HG02623 (cell line): ENCODE data around the gene PLEKHH1.

Experiments
- ATAC-seq: cut with Tn5 transposase; IDR thresholded peaks from one replicate; pipeline ENCODE4 v1.9.1; 2021; ENCODE audit warnings: moderate library complexity; ENCODE audit not compliant: unreplicated experiment

The PLEKHH1 gene

DNA sequence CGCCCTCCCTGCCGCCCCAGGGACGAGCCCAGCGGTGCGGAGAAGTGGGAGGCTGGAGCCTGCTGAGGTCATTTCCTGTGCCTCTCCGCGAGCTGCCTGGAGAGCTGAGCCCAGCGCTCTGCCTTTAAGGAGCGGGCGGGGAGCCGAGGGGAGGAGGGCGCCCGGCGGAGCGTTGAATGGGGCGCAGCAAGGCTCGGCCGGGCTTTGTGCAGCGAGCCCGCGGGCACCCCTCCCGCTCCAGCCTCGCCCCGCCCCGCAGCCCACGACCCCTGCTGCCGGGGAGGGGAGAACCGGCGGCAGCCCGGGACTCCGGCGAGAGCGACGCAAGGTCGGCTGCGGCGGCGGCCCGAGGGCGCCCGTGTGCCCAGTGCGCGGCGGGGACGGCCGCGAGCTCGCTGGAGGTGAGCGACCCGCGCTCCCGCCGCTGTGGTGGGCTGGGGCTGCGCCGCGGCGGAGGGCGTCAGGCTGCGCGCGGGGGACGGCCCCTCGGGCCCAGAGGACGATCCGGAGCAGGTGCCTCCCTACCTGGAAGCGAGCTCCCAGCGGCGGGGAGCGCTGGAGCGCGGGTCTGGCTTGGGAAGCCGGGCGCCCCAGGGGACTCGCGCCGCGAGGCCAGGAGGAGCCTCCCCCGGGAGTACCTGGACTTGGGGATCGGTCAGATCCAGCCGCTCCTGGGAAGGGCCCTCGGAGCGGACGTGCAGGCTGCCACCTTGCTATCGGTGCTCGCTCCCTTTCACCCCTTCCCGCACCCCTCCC, at the start of gene PLEKHH1:
PLEKHH1 (plus strand) TSS at position 293 of the 756 bp plus-strand sequence. CDS start 8,578 bp downstream, outside the sequence.
- no peak for ATAC-seq

DNA sequence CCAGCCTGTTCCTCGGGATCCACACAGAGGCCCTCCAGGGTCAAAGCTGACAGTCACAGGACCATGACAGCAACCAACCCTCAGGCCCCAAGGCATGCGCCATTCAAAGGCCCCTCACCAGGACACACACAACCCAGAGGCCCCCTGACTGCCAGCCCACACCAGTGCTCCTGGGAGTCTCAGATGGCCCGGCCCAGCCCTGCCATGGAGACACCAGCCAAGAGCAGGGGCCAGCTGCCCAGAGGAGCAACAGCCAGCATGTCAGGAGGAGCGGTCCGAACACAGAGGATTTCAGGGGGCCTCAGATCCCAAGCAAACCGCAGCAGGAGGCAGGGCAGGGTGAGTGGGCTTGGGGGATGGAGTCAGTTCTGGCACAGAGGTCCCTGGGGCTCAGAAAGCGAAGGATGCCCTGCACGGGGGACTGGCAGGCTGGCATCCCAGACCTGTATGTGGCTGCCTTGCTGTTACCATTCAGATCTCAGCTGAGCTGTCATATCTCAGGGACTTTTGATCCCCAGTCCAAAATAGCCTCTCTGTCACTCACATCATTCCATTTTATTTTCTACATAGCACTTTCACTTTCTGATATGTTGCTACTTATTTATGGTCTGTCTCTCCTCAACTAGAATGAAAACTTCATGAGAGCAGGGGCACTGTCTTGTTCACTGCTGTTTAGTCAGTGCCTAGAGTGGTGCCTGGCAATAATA, 49.4 kb upstream of the PLEKHH1 start:
- ATAC-seq, result no peak

DNA sequence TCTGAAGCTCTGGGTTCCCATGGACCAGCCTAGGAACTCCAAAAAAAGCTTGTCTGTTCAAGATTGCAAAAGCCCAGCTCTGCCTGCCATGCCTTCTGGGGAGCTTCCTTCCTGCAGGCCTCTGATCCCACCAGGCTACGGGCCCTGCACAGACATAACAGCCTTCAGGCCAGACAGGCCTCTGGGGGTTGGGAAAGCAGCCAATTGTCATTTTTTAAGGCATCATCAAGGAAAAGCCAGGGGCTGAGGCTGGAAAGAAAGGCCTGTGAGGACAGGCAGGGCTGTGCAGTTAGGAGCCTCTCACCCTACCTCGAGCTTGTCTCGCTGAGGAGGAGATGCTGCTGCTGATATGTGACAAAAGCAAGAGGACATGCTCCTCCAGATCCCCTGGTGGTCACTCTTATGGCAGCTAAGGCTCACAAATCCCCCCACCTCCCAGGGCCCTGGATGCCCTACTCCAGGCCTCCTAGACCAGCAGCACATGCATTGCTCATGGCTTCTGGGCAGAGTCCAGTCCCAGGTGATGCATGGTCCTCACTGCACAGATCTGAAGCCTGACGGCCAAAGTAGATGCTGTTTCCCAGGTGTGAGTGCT, 47.5 kb upstream of the PLEKHH1 start:
- no peak for ATAC-seq

DNA sequence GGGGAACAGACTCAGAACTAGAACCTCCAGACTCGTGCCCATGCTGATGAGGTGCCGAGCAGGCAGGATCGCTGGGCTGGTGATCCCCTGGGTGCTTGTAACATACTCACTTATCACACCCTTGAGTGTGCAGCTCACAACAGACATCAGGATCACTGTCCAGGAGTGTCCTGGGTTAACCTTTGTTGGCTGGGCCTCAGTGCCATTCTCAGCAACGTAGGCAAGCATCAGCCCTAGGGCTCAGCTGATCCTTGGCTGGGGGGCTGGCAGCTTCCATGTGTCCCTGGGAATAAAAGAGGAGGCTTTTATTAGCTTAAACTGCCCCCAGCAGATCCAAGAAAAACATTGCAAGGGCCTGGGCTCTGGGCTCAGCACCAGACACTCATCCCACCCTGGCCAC, 46.2 kb upstream of the PLEKHH1 start:
- ATAC-seq, result no peak

DNA sequence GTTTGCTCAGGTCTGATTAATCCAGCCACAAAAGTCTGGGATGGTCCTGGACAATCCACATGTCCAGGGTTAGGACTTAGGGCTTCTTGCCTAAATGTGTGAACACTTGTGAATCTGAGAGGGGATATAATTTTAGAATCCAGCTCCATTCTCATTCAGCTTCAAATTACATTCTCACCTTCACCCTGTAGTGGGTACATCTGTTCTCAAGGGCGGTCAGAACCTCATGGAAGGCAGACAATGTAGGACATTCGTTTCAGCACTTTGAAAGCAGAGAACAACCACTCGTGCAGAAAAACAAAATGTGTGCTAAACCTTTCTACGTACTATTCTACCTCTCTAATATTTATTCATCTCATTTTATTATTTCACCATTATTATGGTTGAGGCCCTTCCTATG, 45.8 kb upstream of the PLEKHH1 start:
- ATAC-seq, result no peak

DNA sequence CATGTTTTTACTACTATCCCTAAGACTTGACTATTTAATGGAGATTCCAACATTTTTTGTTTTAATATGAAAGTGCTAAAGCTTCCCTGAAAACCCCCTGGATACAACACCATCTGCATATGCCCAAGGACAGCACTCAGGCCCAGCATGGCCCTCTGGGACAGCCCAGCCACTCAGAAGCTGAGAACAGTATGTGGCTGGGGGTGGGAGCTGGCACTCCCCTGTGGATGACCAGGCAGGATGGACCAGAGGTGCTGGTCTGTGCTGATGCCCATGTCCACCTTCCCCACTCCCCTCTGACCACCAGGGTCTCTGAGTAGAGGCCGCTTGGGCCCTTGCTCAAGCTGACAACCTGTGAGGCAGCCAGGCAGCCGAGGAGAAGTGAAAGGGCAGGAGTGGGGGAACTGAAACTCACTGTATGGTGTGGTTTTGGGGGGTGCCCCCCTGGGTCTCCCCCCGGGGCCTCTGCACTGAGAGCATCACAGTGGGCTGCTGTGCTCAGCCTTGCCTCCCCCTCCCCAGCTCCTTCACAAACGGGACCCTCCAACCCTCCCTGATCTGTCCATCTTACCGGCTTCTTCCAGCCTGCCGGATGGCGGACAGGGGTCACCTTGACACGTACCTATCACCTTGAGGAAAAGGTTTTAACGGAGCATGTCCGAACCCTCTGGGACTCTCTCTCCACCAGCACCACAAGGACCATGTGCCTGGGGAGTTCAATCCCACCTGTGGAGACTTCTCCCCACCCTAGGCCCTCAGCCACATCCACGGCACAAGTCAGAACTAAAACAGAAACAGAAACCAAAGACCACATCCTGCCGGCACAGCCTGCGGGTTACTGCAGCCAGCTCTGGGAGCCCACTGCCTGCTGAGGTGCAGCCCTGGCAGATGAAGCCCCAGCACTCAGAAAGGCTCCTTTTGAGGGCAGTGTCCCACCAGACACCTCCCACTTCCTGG, 44.9 kb upstream of the PLEKHH1 start, which contains the start of gene TMEM229B:
TMEM229B (minus strand) TSS at position 785 of the 957 bp plus-strand sequence. CDS start 14,798 bp downstream, outside the sequence.
- ATAC-seq, result peak; percentile 90

DNA sequence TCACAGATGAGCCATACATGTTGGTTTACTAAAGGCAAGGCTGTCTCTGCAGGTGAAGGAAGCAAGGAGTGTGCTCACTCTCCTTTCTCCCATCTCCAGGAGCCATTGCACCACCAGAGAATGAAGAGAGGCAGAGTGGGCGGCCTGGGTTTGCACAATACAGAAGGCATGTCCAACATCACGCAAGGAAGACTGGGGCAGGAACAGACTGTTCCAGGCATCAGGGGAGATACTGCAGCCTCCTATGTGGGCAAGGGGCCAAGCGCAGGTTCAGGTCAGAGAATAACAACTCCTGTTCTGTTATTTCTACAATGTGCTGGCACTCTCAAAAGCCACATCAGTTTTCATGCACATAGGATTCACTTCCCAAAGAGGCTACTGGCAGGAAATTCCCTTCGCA, 42.9 kb upstream of the PLEKHH1 start:
- no peak for ATAC-seq

DNA sequence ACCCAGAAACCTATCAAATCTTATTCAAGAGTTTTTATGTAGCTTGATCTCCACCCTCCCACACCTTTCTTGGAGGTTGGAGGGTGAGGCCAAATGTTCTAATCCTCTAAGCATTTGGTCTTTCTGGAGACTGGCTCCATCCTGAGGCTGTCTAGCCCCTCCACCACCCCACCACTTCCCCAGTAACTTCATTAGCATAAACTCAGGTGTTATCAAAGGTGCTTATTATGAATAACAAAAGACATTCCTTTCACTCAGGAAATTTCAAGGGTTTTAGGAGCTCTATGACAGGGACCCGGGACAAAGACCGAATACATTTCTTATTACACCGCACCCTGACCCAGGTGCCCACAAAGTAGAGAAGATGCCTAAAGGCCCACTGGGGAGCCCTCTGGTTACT, 41.8 kb upstream of the PLEKHH1 start:
- ATAC-seq, result no peak

DNA sequence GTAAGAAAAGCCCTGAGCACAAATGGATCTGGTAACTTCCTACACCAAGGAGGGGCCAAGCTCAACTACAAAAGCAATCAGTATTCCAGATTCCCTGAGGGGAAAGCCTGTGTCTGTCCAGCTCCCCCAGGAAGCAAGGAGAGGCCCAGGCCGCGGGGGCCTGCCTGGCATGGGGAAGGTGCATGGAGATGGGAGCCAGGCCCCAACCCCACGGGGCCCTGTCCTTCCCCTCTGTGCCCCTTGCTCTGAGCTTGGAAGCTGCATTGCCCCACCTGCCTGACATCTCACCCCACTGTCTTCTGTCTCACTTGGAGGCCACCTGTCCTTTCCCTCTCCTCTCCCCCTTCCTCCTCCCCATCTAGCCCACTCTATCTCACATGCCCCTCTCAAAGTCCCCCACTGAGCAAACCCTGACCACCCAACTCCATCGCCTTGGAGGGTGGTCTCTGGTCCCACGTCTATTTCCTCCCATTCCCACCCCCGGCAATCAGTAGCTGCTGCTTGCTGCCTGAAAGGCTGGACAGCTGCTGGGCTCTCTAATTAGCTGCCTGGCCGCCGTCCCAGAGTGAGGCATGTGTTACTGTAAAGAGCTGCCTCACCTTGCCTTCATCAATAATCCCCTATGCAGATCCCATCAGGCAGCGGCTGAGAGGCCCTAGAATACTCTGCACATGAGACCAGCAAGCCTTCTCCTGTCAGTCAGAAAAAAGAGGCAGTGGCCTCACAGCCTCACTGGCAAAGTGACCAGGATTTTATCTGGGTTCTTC, 41.2 kb upstream of the PLEKHH1 start:
- ATAC-seq, result no peak

DNA sequence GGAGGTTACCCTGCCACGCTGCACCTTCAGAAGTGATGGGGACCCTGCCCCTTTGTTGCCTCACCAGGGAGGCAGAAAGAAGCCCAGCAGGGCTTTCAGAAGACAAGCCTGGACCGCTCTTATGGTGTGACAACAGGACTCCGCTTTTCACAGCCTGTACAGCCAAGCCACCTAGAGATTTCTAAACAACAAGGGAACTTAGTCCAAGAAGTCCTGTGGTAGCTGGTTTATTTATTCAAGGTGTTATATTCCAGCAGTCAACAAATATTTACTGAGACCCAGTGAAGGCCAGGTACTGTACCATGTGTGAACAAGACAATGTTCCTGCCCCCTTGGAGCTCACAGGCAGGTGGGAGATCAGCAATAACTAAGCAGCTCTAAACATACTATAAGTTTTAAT, 40.6 kb upstream of the PLEKHH1 start:
- ATAC-seq, result no peak

DNA sequence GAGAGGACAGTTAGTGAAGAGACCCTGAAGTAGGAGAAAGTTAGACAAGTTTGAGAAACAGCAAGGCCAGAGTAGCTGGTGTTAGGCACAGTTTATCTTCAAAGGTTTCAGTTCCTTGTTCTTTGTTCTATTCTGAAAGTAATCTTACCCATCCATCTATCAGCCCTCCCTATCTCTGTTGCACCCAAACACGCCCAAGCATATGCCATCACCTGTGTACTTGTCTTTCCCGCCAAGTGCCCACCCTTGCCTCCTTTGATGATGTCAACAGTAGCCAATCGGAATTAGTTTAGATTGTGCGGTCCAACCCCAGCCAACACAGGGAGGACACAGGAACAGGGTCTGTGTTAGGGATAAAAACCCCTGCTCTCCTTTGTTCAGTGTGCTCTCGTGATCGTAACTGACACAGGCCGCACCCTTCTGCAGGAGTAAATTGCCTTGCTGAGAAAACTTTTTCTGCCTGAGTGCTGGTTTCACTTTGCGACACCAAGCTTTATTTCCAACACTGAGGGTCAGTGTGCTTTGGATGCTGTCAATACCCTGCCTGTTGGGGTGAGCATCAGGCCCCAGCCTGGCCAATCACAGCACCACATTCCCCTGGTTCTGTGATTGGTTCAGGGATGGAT, 39.9 kb upstream of the PLEKHH1 start:
- no peak for ATAC-seq

DNA sequence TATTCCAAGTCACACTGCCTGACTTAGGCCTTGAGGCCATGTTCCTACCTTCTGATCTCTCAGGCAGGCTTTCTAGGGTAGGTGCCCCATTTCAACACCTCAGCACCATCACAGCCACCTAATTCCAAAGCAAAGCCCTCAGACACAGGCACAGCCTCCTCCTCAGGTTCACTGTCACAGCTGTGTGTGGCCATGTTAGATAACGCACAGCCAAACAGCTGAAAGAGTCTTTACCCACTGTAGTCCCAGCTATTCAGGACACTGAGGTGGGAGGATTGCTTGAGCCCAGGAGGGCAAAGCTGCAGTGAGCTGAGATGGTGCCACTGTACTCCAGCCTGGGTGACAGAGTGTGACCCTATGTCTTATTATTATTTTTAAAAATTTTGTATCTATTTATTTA, 37.3 kb upstream of the PLEKHH1 start:
- ATAC-seq, result no peak

DNA sequence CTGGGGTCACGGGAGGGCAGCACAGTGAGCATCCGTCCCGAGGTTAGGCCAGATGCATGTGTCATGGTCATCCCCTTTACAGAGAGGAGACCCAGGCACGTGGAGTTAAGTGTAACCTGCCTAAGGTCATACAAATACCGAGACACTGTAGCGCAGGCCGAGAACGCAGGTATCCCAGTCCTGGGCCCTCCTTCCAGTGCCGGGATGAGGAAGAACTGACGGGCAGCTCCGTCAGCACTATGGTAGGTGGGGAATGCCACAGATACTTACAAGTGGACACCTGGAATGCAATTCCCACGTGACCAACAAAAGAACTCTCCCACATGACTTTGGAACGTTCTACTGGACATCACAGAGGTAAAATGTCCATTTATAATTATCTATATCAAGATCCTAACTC, 35.9 kb upstream of the PLEKHH1 start:
- ATAC-seq, result no peak

DNA sequence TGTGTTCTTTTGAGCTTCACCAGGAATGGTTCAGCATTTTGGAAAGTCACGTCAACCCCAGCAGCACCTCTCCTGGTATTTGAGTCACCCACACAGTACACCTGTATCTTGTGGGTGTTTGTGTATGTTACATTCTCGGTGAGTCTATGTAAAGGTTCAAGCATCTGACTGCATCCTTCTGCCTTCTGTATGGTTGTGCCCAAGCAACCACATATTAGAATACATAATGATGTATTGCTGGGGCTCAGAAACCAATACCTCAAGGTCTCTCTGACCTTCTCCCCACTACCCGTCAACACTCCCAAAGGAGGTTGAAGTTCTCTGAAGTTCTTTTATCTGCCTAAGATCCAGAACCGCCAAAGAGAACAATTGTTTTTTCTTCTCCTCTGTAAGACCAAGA, 35.4 kb upstream of the PLEKHH1 start:
- no peak for ATAC-seq

DNA sequence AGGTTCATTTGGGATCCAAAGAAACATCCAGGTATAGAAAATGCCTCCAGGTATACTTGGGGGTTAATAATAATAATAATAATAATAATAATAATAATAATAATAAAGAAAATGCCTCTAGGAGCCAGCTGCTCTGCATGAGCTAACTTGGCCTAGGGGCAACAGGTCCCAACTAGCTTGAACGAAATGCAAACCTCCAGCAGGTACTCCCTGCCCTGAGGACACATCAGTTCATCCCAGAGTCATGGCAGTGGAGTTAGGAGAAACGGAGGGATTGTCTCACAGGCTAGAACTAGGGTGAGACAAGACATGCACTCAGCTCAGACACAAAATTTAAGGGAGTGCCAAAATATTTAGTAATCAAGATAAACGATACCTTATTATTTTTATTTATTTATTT, 32.1 kb upstream of the PLEKHH1 start:
- no peak for ATAC-seq

DNA sequence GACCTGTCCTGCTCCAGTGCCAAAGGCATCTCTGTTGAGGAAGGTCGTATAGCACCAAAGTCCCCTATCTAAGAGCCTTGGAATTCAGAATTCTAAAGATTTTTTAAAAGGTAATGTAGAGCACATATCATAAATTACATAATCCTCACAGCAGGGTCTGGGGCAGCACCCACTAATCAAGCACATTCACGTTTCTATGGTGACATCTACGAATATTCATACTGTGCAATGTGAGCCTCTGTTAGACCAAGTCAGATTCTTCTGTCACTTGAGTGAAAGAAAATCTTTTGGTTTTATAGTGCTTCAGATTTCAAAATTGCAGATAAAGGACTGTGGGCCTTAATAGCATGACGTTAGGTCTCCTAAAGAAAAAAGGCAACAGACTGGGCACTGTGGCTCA, 31.4 kb upstream of the PLEKHH1 start:
- no peak for ATAC-seq

DNA sequence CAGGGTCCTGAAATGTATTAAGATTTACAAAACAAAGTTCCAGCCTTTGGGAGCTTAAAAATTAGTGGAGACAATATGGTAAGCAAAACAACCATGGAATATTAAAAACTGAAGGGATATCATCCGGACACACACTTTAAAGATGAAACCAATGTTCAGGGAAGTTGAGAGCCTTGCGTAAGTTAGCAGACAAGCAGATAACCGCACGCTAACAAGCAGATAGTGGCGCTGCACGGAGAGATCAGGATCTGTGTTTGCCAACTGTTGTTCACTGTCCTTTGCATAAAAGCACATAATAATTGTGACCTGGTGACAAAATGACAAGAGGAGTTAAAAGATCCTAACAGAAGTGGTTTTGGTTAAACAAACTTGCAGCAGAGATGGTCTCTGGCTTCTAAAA, 30.2 kb upstream of the PLEKHH1 start:
- no peak for ATAC-seq

DNA sequence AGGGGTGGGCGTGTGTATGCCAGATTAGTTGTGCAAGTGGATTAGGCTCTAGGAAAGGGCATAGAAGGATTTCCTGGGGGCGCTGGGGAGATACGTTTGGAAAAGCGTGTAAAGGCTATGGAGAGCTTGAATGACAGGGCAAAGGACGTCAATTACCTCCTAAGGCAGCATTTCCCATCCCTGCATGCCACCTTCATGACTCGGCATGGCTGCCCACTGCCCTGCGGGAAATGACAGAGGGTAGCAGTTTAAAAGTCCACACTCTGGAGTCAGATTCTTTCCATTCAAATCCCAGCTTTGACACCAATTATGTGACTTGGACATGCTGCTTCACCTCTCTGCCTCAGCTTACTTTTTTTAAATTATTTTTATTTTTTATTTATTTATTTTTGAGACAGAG, 29.8 kb upstream of the PLEKHH1 start:
- no peak for ATAC-seq

DNA sequence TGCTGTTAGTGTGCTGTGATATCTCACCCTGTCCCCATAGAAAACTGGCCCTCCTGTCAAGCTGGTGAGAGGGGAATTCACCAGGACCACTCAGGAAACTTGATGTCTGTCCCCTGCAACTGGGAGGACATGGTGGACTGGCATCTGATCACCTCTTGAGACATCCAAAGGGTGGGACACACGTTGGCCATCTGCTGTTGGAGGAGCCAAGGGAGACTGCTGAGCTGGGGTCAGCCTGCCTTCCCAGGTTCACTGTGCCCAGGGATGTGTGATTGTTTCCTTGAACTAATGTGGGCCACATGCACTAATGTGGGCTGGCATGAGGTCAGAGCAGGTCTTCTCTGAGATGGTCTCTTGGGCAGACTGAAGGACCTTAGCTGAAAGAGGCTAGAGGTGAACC, 27.8 kb upstream of the PLEKHH1 start:
- no peak for ATAC-seq

DNA sequence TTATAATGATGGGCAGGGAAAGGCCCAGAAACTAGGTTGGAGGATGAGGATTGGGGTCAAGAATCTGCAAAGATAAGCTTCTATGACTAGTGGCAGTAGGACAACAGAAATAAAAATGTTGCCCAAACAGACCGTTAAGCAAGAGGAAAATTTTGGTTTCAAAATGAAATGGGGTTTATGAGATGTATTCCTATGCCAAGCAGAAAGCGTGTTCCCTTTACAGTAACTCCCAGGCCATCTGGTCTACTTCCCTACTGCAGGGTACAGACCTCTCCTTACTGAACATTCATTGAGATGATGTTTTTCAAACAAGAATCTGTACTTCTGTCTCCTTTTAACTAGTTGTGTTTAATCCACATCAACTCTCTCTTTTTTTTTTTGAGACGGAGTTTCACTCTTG, 24.1 kb upstream of the PLEKHH1 start:
- ATAC-seq, result no peak
